HG03439 (cell line): Measurements from ENCODE around the gene CST3.

Experiments used
- ATAC-seq: cut with Tn5 transposase; IDR thresholded peaks from one replicate; pipeline ENCODE4 v1.9.1; 2021; ENCODE audit warnings: mild to moderate bottlenecking, moderate library complexity; ENCODE audit not compliant: unreplicated experiment

CST3 gene

GRCh38 chr20:23605867-23606651 lies 31.7 kb downstream of the CST3 start, which contains the start of gene CST9:
CST9 (minus strand) TSS chr20:23605917; CDS start chr20:23605864, 53 bp downstream.
- ATAC-seq, result no peak

- no peak for ATAC-seq
Observed at GRCh38 chr20:23604306-23604705, 33.4 kb downstream of the CST3 start.

- no peak for ATAC-seq
Observed at GRCh38 chr20:23603321-23603720, 34.4 kb downstream of the CST3 start.

GRCh38 chr20:23602699-23603098 lies 35.1 kb downstream of the CST3 start:
- no peak for ATAC-seq

GRCh38 chr20:23602241-23602640 lies 35.5 kb downstream of the CST3 start:
- ATAC-seq, result no peak

GRCh38 chr20:23601715-23602114 lies 36.0 kb downstream of the CST3 start:
- ATAC-seq, result no peak

- no peak for ATAC-seq
Observed at GRCh38 chr20:23598481-23598880, 39.3 kb downstream of the CST3 start.

GRCh38 chr20:23596579-23597250 lies 41.0 kb downstream of the CST3 start:
- ATAC-seq, result no peak

GRCh38 chr20:23595941-23596340 lies 41.8 kb downstream of the CST3 start:
- no peak for ATAC-seq

GRCh38 chr20:23588434-23589403 lies 49.0 kb downstream of the CST3 start:
- no peak for ATAC-seq

- no peak for ATAC-seq
Observed at GRCh38 chr20:23587631-23588030, 50.1 kb downstream of the CST3 start.

GRCh38 chr20:23586735-23587525 lies 50.8 kb downstream of the CST3 start:
- no peak for ATAC-seq

- ATAC-seq, result no peak
Observed at GRCh38 chr20:23585808-23586734, 51.7 kb downstream of the CST3 start.

GRCh38 chr20:23585449-23585807 lies 52.3 kb downstream of the CST3 start:
- no peak for ATAC-seq

GRCh38 chr20:23584434-23585199 lies 53.1 kb downstream of the CST3 start:
- no peak for ATAC-seq
